Activated CD4-positive, alpha-beta T cell treated with anti-CD3 and anti-CD28 coated beads, Interleukin-2, amount 50 U/mL, for 48 hours (primary cell): ENCODE data around the gene PARP14.
"Not testable (repeated sequence)": the region's sequence is repeated elsewhere in the genome, so short reads cannot be mapped to it uniquely, and the experiment has no call there.

Experiments
- DNase-seq, 2 experiments: peaks; one replicate each; pipeline ENCODE4 v3.0.0-alpha.2; 2020

The PARP14 gene, protein sequence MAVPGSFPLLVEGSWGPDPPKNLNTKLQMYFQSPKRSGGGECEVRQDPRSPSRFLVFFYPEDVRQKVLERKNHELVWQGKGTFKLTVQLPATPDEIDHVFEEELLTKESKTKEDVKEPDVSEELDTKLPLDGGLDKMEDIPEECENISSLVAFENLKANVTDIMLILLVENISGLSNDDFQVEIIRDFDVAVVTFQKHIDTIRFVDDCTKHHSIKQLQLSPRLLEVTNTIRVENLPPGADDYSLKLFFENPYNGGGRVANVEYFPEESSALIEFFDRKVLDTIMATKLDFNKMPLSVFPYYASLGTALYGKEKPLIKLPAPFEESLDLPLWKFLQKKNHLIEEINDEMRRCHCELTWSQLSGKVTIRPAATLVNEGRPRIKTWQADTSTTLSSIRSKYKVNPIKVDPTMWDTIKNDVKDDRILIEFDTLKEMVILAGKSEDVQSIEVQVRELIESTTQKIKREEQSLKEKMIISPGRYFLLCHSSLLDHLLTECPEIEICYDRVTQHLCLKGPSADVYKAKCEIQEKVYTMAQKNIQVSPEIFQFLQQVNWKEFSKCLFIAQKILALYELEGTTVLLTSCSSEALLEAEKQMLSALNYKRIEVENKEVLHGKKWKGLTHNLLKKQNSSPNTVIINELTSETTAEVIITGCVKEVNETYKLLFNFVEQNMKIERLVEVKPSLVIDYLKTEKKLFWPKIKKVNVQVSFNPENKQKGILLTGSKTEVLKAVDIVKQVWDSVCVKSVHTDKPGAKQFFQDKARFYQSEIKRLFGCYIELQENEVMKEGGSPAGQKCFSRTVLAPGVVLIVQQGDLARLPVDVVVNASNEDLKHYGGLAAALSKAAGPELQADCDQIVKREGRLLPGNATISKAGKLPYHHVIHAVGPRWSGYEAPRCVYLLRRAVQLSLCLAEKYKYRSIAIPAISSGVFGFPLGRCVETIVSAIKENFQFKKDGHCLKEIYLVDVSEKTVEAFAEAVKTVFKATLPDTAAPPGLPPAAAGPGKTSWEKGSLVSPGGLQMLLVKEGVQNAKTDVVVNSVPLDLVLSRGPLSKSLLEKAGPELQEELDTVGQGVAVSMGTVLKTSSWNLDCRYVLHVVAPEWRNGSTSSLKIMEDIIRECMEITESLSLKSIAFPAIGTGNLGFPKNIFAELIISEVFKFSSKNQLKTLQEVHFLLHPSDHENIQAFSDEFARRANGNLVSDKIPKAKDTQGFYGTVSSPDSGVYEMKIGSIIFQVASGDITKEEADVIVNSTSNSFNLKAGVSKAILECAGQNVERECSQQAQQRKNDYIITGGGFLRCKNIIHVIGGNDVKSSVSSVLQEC (N-terminal part only)

DNA sequence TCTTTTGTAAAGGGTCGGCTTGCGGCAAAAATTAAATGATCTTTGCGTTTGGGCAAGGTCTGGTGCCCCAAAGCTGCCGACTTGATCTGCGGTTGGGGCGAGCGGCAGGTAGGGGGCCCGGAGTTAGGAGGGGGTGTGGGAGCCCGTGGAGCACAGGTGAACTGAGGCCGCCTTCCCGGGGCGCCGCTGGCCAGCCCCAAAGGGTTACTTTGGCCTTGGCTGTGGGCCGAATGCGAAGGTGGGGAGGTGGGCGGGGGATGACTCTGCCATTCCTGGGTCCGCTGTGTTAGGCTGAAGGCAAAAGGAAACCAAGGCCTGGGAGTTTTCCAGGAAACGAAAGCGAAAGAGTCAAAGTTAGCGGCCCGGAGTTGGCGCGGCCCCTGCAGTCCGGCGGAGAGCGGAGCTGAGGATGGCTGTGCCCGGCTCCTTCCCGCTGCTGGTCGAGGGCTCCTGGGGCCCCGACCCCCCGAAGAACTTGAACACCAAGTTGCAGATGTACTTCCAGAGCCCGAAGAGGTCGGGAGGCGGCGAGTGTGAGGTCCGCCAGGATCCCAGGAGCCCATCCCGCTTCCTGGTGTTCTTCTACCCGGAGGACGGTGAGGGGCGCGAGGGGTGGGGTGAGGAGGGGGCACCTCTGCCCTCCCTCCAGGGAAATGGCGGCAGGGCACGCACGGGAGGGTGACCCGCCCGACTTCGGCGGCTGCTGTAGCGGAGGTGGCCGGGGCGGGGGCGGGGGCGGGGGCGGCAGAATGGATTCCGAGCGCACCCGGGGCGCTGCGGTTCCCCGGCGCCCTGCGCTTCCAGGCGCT, at the start of gene PARP14:
PARP14 (plus strand) TSS at position 365 of the 809 bp plus-strand sequence; CDS start at position 410, 45 bp downstream.
- peak; percentile 61 to 72 for DNase-seq

DNA sequence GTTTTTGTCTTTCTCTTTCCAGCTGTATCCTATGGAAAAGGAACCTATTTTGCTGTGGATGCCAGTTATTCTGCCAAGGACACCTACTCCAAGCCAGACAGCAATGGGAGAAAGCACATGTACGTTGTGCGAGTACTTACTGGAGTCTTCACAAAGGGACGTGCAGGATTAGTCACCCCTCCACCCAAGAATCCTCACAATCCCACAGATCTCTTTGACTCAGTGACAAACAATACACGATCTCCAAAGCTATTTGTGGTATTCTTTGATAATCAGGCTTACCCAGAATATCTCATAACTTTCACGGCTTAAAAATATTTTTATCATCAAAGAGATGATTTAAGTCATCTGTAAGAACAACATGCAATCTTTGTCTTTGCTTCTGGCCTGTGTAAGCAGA, 44.9 kb upstream of the PARP14 start:
- DNase-seq, result no peak

DNA sequence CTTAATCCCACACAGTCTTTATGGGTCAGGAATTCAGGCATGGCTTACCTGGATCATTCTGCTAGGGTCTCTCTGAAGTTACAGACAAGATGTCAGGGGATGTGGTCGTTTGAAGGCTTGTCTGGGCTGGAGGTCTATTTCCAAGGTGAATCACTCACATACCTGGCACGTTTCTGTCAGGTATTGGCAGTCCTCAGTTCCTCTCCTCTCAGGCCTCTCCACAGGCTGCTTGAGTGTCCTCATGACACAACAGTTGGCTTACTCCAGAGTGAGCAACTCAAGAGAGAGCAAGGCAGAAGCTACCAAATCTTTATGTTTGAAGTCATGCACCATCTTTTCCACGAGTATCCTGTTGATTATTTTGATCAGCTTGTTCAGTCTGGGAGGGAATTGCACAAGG, 43.9 kb upstream of the PARP14 start:
- no peak for DNase-seq

DNA sequence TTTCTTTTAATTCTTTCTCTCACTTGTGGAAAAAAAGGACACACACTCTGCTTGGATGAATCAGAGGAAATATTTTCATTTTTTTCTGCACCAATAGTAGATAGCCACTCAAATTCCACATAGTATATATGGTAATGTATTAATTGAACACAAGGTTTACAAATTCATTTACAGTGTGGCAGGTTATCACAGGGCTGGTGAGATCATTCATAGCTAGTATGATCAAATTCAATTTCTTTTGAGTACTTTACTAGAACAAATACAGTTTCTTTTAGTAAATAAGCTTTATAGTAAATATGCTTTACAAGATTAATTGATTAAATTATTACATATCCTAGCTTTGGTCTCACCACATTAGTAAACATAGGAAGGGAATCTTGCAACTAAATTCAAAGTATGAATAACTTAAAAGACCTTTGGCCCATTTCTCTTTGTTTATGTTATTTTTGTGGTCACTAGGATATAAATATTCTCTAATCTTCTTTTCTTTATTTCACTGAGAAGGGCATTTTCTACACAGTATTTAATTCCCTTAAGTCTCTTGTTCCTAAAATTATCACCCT, 40.1 kb upstream of the PARP14 start:
- no peak for DNase-seq

DNA sequence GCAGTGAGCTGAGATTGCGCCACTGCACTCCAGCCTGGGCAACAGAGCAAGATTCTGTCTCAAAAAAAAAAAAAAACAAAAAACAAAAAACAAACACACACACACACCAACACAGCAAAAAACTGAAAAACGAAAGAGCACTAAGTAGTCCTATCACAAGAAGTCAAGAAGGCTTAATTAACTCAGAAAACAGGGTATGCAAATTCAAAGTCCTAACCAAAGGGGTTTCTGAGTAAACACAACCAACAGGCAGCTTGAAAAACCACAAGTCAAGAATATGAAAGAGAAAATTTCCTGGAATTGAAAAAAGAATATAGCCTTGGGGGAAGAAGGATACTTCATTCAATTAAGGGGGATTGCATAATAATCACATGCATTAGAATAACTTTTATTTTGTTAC, 37.7 kb upstream of the PARP14 start:
- no peak for DNase-seq

DNA sequence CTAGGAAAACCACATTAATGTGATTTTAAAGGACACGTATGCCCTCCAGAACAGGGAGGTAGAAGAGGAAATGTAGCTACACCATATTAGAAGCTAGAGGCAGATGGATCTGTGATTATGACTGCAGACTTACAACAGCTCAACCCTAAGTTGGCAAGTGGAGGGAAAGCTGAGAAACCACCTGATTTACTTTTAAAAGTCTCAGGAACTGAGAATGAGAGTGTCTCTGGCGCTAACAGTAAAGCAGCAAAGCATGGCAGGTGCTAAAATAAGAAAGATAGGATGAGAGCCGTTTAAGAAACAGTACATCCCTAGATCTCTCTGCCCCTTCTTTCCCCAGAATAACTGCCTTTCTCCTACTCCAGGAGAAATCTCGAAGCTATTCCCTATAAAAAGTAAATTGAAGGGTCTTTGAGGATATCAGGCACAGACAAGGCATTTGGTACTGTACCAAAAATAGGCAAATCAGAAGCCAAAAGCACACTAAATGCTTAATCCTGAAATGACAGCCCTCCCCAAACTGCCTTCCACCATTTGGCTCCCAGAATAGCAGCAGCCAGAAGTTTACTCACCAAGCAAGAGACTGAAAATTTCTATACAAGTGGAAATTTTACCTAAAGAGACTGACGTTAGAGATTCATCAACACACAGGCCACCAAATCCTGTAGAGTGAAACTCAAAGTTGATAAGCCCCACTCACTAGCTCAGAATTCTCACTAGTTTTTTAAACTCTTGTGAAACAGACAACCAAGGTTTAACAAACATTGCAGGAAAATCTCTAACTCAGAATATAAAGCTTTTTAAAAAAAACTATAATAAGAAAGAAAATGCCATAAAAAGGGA, 34.3 kb upstream of the PARP14 start:
- no peak for DNase-seq

DNA sequence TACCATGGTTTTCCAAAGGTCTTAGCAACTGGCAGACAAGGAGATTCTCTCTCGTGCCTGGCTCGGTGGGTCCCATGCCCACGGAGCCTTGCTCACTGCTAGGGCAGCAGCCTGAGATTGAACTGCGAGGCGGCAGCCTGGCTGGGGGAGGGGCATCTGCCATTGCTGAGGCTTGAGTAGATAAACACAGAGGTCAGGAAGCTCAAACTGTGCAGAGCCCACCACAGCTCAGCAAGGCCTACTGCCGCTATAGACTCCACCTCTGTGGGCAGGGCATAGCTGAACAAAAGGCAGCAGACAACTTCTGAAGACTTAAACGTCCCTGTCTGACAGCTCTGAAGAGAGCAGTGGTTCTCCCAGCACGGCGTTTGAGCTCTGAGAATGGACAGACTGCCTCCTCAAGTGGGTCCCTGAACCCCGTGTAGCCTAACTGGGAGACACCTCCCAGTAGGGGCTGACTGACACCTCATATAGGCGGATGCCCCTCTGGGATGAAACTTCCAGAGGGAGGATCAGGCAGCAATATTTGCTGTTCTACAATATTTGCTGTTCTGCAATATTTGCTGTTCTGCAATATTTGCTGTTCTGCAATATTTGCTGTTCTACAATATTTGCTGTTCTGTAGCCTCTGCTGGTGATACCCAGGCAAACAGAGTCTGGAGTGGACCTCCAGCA, 29.3 kb upstream of the PARP14 start:
- DNase-seq, result not testable (repeated sequence)

DNA sequence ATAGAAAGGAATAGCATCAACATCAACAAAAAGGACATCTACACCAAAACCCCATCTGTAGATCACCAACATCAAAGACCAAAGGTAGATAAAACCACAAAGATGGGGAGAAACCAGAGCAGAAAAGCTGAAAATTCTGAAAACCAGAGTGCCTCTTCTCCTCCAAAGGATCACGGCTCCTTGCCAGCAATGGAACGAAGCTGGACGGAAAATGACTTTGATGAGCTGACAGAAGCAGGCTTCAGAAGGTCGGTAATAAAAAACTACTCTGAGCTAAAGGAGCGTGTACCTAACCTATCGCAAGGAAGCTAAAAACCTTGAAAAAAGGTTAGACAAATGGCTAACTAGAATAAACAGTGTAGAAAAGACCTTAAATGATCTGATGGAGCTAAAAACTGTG, 28.7 kb upstream of the PARP14 start:
- not testable (repeated sequence) for DNase-seq

DNA sequence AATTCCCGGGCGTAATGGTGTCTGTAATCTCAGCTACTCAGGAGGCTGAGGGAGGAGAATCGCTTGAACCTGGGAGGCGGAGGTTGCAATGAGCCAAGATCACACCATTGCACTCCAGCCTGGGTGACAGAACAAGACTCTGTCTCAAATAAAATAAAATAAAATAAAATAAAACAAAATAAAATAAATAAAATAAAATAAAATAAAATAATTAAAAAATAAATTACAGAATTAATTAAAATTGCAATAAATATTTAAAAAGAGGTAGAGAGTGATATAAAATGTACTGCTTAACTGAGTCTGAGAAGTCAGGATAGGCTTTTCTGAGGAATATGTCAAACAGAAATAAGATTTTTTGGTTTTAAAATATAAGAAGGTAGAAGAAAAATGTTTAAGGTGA, 22.3 kb upstream of the PARP14 start:
- DNase-seq, result not testable (repeated sequence)

DNA sequence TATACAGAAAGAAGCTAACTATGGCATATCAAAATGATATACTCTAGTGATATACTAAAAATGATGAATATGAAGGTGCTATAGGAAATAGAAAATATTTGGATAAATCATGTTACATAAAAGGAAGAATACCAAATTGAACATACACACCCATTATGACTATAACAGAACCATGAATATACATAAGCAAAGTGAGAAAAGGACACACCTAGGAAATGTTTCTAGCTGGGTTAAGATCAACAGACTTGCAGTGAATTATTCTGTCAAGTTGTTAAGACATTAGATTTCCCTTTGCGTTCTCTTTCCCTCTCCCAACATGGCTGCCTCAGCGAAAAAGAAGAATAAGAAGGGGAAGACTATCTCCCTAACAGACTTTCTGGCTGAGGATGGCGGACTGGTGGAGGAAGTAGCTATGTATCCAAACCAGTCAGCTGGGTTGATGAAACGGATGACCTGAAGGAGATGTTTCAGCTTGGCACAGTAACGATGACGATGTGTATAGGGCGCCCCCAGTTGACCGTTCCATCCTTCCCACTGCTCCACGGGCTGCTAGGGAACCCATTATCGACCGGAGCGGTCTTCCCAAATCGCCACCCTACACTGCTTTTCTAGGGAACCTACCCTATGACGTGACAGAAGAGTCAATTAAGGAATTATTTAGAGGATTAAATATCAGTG, 20.2 kb upstream of the PARP14 start:
- no peak for DNase-seq

DNA sequence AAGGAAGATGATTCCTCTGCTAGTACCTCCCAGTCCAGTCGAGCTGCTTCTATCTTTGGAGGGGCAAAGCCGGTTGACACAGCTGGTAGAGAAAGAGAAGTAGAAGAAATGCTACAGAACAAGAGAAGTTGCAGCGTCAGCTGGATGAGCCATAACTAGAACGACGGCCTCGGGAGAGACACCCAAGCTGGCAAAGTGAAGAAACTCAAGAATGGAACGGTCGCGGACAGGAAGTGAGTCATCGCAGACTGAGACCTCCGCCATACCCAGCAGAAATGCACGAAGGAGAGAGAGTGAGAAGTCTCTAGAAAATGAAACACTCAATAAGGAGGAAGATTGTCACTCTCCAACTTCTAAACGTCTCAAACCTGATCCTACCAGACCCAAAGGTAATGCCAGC, 19.0 kb upstream of the PARP14 start:
- peak; percentile 31 to 48 for DNase-seq

DNA sequence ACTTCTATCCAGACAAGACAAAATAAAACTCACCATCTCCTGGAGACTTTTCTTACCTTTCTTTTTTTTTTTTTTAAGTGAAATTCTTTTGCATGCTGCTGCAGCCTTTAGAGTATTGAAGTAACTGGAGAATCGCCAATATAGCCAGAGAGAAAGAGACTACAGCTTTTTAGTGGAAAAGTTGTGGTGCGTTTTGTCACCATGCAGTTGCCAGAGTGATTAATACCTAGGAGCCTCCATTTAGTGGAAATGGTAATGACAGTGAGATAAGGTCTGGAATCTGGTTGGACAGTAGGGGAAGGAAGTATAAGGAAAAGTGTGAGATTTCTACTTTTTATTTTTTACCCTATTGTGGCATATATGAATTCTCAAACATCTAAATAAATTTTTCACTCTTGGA, 18.1 kb upstream of the PARP14 start:
- no peak for DNase-seq

DNA sequence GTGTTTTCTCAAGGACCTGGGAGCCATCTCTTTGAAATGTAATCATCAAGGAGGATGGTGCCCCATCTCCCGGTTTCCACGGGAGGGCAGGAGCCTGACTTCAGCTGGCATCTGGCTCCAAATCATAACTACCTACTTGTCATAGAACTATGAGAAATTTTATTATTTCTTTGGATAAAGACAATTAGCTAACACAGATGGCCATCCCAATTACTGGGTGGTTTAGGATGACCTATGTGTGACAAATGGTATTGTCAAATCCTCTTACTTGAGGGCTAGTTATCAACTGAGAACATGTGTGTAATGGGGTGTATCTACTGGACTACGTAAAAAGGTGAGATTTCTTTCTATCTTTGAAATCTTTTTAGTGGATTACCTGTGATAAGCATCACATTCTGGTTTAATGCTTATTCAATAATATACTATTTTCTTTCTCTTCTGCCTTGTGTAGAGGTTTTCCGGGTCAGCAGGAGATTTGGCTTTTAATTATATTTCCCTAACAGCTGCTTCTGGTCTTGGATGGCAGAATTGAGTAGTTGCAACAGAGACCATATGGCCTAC, 15.3 kb upstream of the PARP14 start:
- no peak for DNase-seq

DNA sequence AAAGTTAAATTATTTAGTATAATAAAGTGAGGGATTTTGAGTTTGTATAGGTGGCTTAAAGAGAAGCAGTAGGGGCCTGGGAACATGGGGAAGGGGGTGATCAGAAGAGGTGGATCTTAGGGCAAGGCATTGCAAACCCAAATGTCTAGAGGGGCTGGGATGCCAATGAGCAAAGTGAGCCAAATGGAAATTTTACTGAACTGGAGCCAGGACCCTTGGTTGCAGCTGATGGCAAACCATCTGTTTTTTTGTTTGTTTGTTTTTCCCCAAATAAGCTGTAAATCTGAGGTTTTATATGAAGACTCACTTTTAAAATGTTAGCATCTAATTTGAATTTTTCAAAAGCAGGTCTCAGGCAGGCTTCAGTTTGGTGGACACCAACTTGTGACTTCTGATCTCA, 14.8 kb upstream of the PARP14 start:
- DNase-seq, result no peak

DNA sequence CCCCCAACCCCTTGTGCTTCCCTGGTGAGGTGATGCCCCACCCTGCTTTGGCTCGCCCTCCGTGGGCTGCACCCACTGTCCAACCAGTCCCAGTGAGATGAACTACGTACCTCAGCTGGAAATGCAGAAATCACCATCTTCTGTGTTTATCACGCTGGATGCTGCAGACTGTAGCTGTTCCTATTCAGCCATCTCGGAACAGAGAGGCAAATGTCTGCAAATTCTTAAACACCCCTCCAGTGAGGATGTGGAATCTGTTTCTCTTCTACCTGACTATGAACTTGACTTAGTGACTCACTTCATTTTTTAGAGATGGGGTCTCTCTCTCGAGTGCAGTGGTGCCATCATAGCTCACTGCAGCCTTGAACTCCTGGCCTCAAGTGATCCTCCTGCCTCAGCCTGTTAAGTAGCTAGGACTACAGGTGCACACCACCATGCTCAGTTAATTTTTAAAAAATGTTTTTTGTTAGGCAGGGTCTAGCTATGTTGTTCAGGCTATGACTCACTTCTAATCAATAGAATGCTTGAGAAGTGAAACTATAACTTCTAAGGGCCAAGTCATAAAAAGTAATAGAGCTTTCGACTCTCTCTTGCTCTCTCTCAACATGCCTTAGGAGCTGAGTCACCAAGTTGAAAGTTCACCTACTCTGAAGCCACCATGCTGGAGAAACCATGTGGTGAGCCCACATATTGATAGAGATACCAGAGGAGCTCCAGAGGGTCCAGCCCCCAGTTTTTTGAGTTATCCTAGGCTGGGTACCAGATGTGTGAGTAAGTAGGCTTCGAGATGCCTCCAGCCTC, 11.5 kb upstream of the PARP14 start:
- peak; percentile 41 to 55 for DNase-seq

DNA sequence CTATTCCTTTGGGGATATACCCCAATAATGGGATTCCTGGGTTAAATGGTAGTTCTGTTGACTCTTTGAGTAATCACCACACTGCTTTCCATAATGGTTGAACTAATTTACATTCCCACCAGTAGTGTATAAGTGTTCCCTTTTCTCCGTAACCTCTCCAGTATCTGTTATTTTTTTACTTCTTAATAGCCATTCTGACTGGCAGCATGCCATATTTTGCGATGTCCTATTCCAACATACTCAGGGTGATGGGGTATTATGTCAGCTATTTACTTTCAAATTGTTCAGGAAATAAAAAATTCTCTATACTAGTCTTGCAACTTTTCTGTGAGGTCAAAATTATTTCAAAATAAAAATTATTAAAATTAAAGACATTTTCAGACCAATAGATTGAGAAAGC, 9.1 kb upstream of the PARP14 start:
- DNase-seq, result no peak

DNA sequence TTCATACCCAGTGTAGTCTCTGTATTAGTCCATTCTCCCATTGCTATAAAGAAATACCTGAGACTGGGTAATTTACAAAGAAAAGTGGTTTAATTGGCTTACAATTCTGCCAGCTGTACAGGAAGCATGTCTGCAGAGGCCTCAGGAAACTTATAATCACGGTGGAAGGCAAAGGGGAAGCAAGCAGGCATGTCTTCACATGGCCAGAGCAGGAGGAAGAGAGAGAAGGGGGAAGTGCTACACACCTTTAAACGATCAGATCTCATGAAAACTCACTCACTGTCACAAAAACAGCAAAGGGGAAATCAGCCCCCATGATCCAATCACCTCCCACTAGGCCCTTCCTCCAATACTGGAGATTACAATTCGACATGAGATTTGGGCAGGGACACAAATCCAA, 6.3 kb upstream of the PARP14 start:
- DNase-seq, result no peak

DNA sequence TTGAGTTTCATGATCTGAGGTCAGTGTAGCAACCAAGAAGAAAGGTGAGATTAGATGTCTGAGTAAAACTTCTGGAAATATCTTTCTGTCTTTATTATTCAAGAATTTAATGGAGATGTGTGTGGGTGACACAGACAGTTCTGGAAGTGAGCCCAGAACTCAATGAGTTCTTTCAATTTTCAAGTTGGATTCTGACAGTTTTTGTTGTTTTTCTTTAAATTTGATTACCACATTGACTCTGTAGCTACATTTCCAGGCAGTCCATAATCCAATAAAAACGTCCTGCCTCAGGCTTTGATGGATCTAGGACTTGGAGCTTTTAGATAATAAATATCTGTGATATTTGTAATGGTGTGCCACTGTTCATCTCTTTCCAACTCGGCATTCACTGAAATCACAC, 3.9 kb upstream of the PARP14 start:
- DNase-seq, result no peak
